ENCODE data around the gene OR9I1. TPM values are rescaled to one million over a fixed set of nuclear protein-coding genes. Genes with fewer than 3 reads are reported as not detected.

The OR9I1 gene
- polyA plus RNA-seq (2011; rRNA removed) (not detected in 2 replicates), polyA plus RNA-seq (2017; fragmentation: RNase III; extraction: RNeasy Plus Mini Kit Qiagen cat#74134 plus additional on column Dnase treatment) (not detected in 3 replicates), polyA minus RNA-seq (2011; rRNA and poly(A)+ RNA removed) (not detected in 2 replicates)
- not detected in 2 replicates for polyA plus RNA-seq (2012; cell fraction: cytosol; rRNA removed)
- not detected in 2 replicates for polyA plus RNA-seq (2012; cell fraction: nucleus; rRNA removed)

- FAIRE-seq (no peak), DNase-seq (ENCODE audit: low read depth in 1 of 2, low spot score in 1 of 2) (no peak), ATAC-seq (no peak)
- Histone ChIP-seq H3K4me3 (no peak within 1 kb of the TSS), H3K4me2 (no peak within 1 kb of the TSS), H3K9me3 (no peaks in the 10 kb centered on the region), H3K4me1 (no peaks in the 10 kb centered on the region), H3K27ac (no peak within 1 kb of the TSS)
- CTCF ChIA-PET = no interaction called here
- WGBS (ENCODE audit: missing lambda C conversion rate) = 47% methylated on average over 4 of the region's 4 CpGs
- TF ChIP-seq, protein P1, sequence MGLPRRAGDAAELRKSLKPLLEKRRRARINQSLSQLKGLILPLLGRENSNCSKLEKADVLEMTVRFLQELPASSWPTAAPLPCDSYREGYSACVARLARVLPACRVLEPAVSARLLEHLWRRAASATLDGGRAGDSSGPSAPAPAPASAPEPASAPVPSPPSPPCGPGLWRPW (IDR thresholded peaks at IDR 0.05) = no peak
- TF ChIP-seq NFE2L2 (conservative IDR thresholded peaks at IDR 0.05; ENCODE audit: low read length) = no peak
- no peak for TF ChIP-seq HEYL (CRISPR knock-in tag; IDR thresholded peaks at IDR 0.05)
- no peak for TF ChIP-seq CHD4 (IDR thresholded peaks at IDR 0.05; ENCODE audit: borderline replicate concordance)
- POLR2A ChIA-PET = interaction anchor here (0.6 kb wide), 1 partner anchor 965 kb away, joined by 6 read pairs; no protein-coding TSS in a partner anchor
These were observed at the start of gene OR9I1 for GRCh38 chr11:58125469-58125868. Gene OR9I1, minus strand, starts transcription at chr11:58125530. Its CDS starts 6,086 bp downstream, at chr11:58119444.

DNA sequence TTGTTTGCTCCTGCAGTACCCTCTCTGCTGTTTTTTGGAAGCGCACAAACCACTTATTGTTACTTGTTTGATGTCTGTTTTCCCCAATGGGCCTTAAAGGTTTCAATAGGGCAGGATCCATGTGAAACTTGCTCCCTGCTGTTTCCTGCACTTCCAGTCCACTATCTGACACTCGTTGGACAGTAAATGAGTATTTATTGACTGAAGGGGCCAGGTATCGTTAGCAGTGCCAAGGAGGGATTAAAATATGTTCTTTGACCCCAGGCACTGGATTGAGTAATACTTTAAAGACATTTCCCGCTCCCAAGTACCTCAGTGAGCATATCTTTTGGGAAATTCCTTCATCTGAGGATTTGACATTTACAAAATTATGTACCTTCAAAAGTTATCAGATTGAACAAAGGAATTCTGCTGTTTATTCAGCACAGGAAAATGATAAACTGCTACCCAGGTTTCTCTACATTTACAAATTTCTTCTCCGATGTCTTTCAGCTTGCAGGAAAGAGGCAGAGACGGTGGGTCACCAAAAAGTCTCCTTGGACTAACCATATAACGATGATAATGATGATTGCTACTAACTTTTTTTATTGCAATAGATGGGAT, 40.3 kb upstream of the OR9I1 start:
- ChIA-PET POLR2A (no interaction called here), CTCF (no interaction called here)
- DNase-seq (ENCODE audit: low read depth in 1 of 2, low spot score in 1 of 2) = no peak
- Histone ChIP-seq H3K4me1 (no peaks in the 10 kb centered on the region), H3K27ac (no peak overlapping the region), H3K4me3 (no peak overlapping the region), H3K9me3 (no peaks in the 10 kb centered on the region), H3K4me2 (no peak overlapping the region)
- no peak for ATAC-seq
- FAIRE-seq = no peak
- WGBS (ENCODE audit: missing lambda C conversion rate) = 10% methylated on average over 7 of the region's 7 CpGs
- TF ChIP-seq CBX2 (IDR thresholded peaks at IDR 0.05; ENCODE audit: borderline replicate concordance, low read depth) = no peak
- no peak for TF ChIP-seq RFX5 (IDR thresholded peaks at IDR 0.05)

- no peaks in the 10 kb centered on the region for H3K4me1 ChIP-seq
- no peak overlapping the region for H3K4me3 ChIP-seq
- DNase-seq (ENCODE audit: low read depth in 1 of 2, low spot score in 1 of 2) (no peak), FAIRE-seq (no peak), ATAC-seq (no peak)
- no peaks in the 10 kb centered on the region for H3K9me3 ChIP-seq
- TF ChIP-seq JUNB (IDR thresholded peaks at IDR 0.05) (no peak), CBX2 (IDR thresholded peaks at IDR 0.05; ENCODE audit: borderline replicate concordance, low read depth) (no peak), CTCF (IDR thresholded peaks at IDR 0.05) (no peak), MAZ (IDR thresholded peaks at IDR 0.05; ENCODE audit: borderline replicate concordance, low read depth, low read length) (no peak), ATOH8 (CRISPR knock-in tag; IDR thresholded peaks at IDR 0.05; ENCODE audit: low read depth) (no peak), SMC3 (IDR thresholded peaks at IDR 0.05) (no peak), EP300 (IDR thresholded peaks at IDR 0.05) (no peak), SREBF2 (IDR thresholded peaks at IDR 0.05) (no peak), HOXB5 (CRISPR knock-in tag; IDR thresholded peaks at IDR 0.05) (no peak), HOXB13 (CRISPR knock-in tag; IDR thresholded peaks at IDR 0.05; ENCODE audit: low read depth) (no peak)
- no peak overlapping the region for H3K27ac ChIP-seq
- 4% methylated on average over 1 of the region's 1 CpG for WGBS (ENCODE audit: missing lambda C conversion rate)
- no peak overlapping the region for H3K4me2 ChIP-seq
- CTCF ChIA-PET = no interaction called here
- POLR2A ChIA-PET = no interaction called here
These were observed 39.7 kb upstream of the OR9I1 start for GRCh38 chr11:58164990-58165389.

- WGBS (ENCODE audit: missing lambda C conversion rate) = 27% methylated on average over 4 of the region's 4 CpGs
- ATAC-seq = no peak
- no peak for TF ChIP-seq MAX (IDR thresholded peaks at IDR 0.05)
- TF ChIP-seq, protein P2, sequence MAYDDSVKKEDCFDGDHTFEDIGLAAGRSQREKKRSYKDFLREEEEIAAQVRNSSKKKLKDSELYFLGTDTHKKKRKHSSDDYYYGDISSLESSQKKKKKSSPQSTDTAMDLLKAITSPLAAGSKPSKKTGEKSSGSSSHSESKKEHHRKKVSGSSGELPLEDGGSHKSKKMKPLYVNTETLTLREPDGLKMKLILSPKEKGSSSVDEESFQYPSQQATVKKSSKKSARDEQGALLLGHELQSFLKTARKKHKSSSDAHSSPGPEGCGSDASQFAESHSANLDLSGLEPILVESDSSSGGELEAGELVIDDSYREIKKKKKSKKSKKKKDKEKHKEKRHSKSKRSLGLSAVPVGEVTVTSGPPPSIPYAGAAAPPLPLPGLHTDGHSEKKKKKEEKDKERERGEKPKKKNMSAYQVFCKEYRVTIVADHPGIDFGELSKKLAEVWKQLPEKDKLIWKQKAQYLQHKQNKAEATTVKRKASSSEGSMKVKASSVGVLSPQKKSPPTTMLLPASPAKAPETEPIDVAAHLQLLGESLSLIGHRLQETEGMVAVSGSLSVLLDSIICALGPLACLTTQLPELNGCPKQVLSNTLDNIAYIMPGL (CRISPR knock-in tag; IDR thresholded peaks at IDR 0.05; ENCODE audit: borderline replicate concordance) = no peak
- TF ChIP-seq BCL3 (IDR thresholded peaks at IDR 0.05) = no peak
- no peak for TF ChIP-seq CBX8 (IDR thresholded peaks at IDR 0.05)
- TF ChIP-seq, protein P3, sequence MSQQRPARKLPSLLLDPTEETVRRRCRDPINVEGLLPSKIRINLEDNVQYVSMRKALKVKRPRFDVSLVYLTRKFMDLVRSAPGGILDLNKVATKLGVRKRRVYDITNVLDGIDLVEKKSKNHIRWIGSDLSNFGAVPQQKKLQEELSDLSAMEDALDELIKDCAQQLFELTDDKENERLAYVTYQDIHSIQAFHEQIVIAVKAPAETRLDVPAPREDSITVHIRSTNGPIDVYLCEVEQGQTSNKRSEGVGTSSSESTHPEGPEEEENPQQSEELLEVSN (IDR thresholded peaks at IDR 0.05; ENCODE audit: borderline replicate concordance, low read depth) = no peak
- no peak for TF ChIP-seq NPAS2 (CRISPR knock-in tag; IDR thresholded peaks at IDR 0.05; ENCODE audit: borderline replicate concordance)
- no peak for TF ChIP-seq NR3C1 (IDR thresholded peaks at IDR 0.05)
- no peak for TF ChIP-seq ZFP36 (IDR thresholded peaks at IDR 0.05; ENCODE audit: borderline replicate concordance, partially characterized antibody)
- TF ChIP-seq KDM1A (IDR thresholded peaks at IDR 0.05; ENCODE audit: low read depth) = no peak
These were observed 39.1 kb upstream of the OR9I1 start for GRCh38 chr11:58164389-58164788.

More at GRCh38 chr11:58164389-58164788, 39.1 kb upstream of the OR9I1 start:
- H3K4me3 ChIP-seq = no peak overlapping the region
- H3K4me1 ChIP-seq = no peaks in the 10 kb centered on the region
- H3K4me2 ChIP-seq = no peak overlapping the region
- H3K9me3 ChIP-seq = no peaks in the 10 kb centered on the region
- POLR2A ChIA-PET = no interaction called here
- H3K27ac ChIP-seq = no peak overlapping the region
- no peak for FAIRE-seq
- no peak for DNase-seq (ENCODE audit: low read depth in 1 of 2, low spot score in 1 of 2)
- CTCF ChIA-PET = no interaction called here
